Coronary artery (tissue), 2 donors: ENCODE results near the gene DPYD.

Source experiments
- DNase-seq: peaks from one replicate; pipeline ENCODE4 v3.0.0-alpha.2; 2017; ENCODE audit warnings: low spot score
- H3K27ac ChIP-seq, 2 donors: fragments of 200-600 bp; sonication (generic); one replicate each; pipeline ENCODE4 v1.5.1; 2016 to 2019
- H3K4me3 ChIP-seq: fragments of 200-600 bp; sonication (generic); 2 replicates; pipeline ENCODE4 v1.5.1; 2016; ENCODE audit warnings: mild to moderate bottlenecking, moderate library complexity
- TF ChIP-seq, protein P1 (sequence below): fragments of 200-600 bp; sonication (generic); IDR thresholded peaks from one replicate; pipeline ENCODE4 v1.5.1; 2019; ENCODE audit warnings: antibody characterized with exemption

Gene DPYD

DNA sequence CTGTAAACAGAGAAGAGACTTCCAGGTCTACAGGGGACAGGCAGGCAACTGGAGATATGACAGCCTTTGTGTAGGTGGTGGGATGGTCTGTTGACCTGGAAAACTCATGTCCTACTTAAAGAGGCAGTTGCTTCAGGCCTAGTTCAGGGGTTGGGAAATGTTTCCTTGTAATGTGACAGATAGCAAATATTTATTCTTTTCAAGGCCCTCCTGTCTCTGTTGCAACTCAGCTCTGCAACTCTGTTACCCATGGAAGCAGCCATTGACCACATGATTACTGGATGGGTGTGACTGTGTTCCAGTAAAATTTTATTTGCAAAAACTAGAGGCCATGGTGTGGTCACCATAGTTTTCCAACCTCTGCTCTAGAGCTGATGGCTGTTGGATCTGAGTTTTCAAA, 857.3 kb downstream of the DPYD start:
- TF ChIP-seq, protein P1, sequence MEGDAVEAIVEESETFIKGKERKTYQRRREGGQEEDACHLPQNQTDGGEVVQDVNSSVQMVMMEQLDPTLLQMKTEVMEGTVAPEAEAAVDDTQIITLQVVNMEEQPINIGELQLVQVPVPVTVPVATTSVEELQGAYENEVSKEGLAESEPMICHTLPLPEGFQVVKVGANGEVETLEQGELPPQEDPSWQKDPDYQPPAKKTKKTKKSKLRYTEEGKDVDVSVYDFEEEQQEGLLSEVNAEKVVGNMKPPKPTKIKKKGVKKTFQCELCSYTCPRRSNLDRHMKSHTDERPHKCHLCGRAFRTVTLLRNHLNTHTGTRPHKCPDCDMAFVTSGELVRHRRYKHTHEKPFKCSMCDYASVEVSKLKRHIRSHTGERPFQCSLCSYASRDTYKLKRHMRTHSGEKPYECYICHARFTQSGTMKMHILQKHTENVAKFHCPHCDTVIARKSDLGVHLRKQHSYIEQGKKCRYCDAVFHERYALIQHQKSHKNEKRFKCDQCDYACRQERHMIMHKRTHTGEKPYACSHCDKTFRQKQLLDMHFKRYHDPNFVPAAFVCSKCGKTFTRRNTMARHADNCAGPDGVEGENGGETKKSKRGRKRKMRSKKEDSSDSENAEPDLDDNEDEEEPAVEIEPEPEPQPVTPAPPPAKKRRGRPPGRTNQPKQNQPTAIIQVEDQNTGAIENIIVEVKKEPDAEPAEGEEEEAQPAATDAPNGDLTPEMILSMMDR = no peak
- no peak for DNase-seq
- no peak overlapping the region for H3K27ac ChIP-seq
- no peak overlapping the region for H3K4me3 ChIP-seq

DNA sequence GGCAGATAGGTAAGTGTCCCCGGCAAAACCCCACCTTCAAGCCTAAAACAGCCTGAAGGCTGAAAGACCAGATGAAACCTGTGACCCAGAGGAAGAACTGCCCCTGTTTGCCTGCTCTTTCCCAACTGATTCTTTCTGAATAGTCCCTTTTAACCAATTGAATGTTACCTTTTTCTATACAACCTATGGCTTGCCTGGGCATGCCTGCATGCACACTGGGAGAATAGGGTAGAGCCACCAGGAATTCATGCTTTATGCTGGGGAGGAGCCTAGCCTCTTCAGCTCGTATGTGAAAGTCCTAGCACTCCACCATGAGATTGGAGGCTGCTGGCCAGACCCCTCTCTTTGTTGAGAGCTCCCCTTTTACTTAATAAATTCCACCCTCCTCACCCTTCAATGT, 859.2 kb downstream of the DPYD start:
- TF ChIP-seq, protein P1 = no peak
- Histone ChIP-seq H3K4me3 (no peak overlapping the region), H3K27ac (no peak overlapping the region)
- no peak for DNase-seq

DNA sequence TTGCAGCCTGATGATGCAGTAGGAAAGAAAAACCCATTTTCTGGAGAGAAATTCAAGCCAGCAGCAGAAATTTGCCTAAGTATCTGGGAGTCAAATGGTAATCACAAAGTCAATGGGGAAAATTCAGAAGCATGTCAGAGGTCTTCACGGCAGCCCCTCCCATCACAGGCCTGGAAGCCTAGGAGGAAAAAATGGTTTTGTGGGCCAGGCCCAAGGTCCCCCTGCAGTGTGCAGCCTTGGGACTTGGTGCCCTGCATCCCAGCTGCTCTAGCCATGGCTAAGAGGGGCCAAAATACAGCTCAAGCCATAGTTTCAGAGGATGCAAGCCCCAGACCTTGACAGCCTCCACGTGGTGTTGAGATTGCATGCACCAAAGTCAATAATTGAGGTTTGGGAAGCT, 864.4 kb downstream of the DPYD start:
- no peak for DNase-seq
- TF ChIP-seq, protein P1 = no peak
- Histone ChIP-seq H3K27ac (no peak overlapping the region), H3K4me3 (no peak overlapping the region)

DNA sequence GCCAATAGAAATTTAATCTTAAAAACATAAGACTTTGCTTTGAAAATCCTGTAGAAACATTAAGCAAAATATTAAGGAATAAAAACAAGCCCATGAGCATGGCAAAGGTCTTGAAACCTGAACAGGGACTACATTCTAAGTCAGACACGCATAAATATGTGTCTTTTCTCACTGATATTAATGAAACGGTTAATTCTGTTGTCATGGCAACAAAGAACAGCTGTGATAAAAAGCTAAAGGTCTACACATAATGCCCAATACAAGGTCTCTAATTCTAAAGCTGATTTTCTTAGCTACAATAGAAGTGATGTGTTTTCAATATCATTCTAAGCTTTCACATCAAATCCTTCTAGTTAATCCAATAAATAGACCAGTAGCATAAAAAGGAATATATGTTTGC, 867.6 kb downstream of the DPYD start:
- TF ChIP-seq, protein P1 = no peak
- H3K4me3 ChIP-seq = no peak overlapping the region
- no peak for DNase-seq
- H3K27ac ChIP-seq = no peak overlapping the region

DNA sequence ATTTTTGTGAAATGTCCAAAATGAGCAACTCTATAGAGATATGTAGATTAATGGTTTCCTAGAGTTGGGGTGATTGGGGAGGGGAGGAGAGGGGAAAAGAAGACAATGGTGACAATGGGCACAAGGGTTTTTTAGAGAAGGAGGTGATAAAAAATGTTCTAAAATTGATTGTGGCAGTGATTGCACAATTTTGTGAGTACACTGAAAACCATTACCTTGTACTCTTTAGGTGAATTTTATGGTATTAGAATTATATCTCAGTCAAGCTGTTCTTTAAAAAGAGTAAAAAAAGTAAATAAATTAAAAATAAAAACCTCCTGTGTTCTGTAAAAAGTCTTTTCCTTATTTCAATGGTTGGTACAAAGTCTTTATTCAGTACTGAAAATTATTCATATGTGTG, 869.0 kb downstream of the DPYD start:
- no peak for DNase-seq
- TF ChIP-seq, protein P1 = no peak
- no peak overlapping the region for H3K4me3 ChIP-seq
- H3K27ac ChIP-seq = no peak overlapping the region

DNA sequence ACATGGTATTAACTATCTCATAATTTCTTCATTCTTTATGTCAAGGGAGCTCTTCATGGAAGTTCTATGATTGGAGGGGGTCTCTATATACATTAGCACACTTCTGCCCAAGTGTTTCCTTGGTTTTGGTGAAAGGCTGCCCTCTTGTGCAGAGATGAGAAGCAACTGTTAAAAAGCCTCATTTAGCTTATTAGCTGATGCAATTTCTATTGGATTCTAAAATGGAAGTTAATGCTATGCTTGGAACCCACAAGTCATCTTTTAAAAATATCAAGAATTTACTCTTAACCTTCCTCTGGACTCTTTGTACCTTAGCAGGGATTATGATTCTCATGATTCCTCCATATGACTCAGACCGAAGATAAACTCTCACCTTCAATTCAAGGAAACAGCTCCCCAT, 870.3 kb downstream of the DPYD start:
- no peak overlapping the region for H3K27ac ChIP-seq
- H3K4me3 ChIP-seq = no peak overlapping the region
- DNase-seq = no peak
- TF ChIP-seq, protein P1 = no peak

GRCh38 chr1:97047421-97047793, 873.4 kb downstream of the DPYD start:
- Histone ChIP-seq H3K4me3 (no peak overlapping the region), H3K27ac (no peak overlapping the region)
- TF ChIP-seq, protein P1 = no peak
- no peak for DNase-seq
